H1 (cell line): ENCODE measurements around the gene ZFYVE16. TPM values are rescaled to one million over a fixed set of nuclear protein-coding genes. Genes with fewer than 3 reads are reported as not detected.

ENCODE experiments used
- CTCF ChIA-PET: fragments of 300-600 bp; sonication (Branson Sonifier 250); formaldehyde crosslinking; loops from one replicate; lab custom pipeline; 2021; ENCODE audit not compliant: partially characterized antibody; lab: Charles Lee
- POLR2A ChIA-PET: fragments of 300-600 bp; sonication (Branson Sonifier 250); formaldehyde crosslinking; loops from one replicate; lab custom pipeline; 2021; ENCODE audit warnings: inconsistent platforms; ENCODE audit not compliant: partially characterized antibody; lab: Charles Lee
- DNase-seq, 2 experiments: peaks; one replicate each; pipeline versions ENCODE4 v3.0.0 to v3.0.0-alpha.2; 2010 to 2022; ENCODE audit warnings: low spot score in 2 of 2, low read depth in 1 of 2, mixed read lengths in 1 of 2
- FAIRE-seq: peaks from 2 replicates; lab custom pipeline; 2011; peaks lifted over from hg19 to GRCh38; lab: Jason Lieb, UNC
- H2AFZ ChIP-seq: 2 replicates; pipeline ENCODE4 v1.8.1; 2012; ENCODE audit warnings: low read length, inconsistent platforms
- H2AK5ac ChIP-seq: 2 replicates; pipeline ENCODE4 v1.6.1; 2013; ENCODE audit warnings: low read depth, low read length
- H2BK120ac ChIP-seq: replicated peaks from 2 replicates; pipeline ENCODE3; 2013; ENCODE audit warnings: low read depth, low read length, inconsistent platforms
- H2BK12ac ChIP-seq: 2 replicates; pipeline ENCODE4 v1.6.1; 2013; ENCODE audit warnings: low read depth, low read length
- H2BK15ac ChIP-seq: 2 replicates; pipeline ENCODE4 v1.6.1; 2013; ENCODE audit warnings: low read length
- H2BK20ac ChIP-seq: 2 replicates; pipeline ENCODE4 v1.6.1; 2013; ENCODE audit warnings: low read length
- H2BK5ac ChIP-seq: 2 replicates; pipeline ENCODE4 v1.6.1; 2013; ENCODE audit warnings: low read depth, low read length
- H3K14ac ChIP-seq: 2 replicates; pipeline ENCODE4 v1.6.1; 2013; ENCODE audit warnings: inconsistent platforms; ENCODE audit not compliant: insufficient read length
- H3K18ac ChIP-seq: 2 replicates; pipeline ENCODE4 v1.6.1; 2013; ENCODE audit warnings: low read length; ENCODE audit errors: extremely low read depth
- H3K23ac ChIP-seq: 2 replicates; pipeline ENCODE4 v1.6.1; 2013; ENCODE audit warnings: inconsistent platforms; ENCODE audit not compliant: insufficient read length
- H3K23me2 ChIP-seq: 2 replicates; pipeline ENCODE4 v1.6.1; 2013; ENCODE audit warnings: low read depth, low read length
- H3K27ac ChIP-seq: 2 replicates; pipeline ENCODE4 v1.6.1; 2011; ENCODE audit warnings: low read depth, low read length, inconsistent platforms
- H3K27me3 ChIP-seq, 4 experiments: replicated peaks in 1 of 4; 1 replicate in 1 of 4; 2 replicates in 3 of 4; pipeline versions ENCODE4 v1.6.1 to v1.8.1; 2011 to 2013; ENCODE audit warnings: low read length in 3 of 4, mild to moderate bottlenecking in 3 of 4, inconsistent platforms in 2 of 4, mixed read lengths in 2 of 4, moderate library complexity in 1 of 4; ENCODE audit not compliant: control insufficient read depth in 3 of 4, insufficient read depth in 3 of 4; ENCODE audit errors: extremely low read depth in 1 of 4
- H3K36me3 ChIP-seq, 4 experiments: 2 replicates each; pipeline versions ENCODE4 v1.6.1 to v1.8.1; 2011 to 2013; ENCODE audit warnings: mild to moderate bottlenecking in 4 of 4, low read length in 3 of 4, moderate library complexity in 2 of 4, control low read depth in 1 of 4, inconsistent platforms in 1 of 4; ENCODE audit not compliant: insufficient read depth in 4 of 4, control insufficient read depth in 2 of 4
- H3K4ac ChIP-seq: replicated peaks from 2 replicates; pipeline ENCODE3; 2013; ENCODE audit warnings: low read length, low read depth, mixed read lengths, inconsistent platforms; ENCODE audit not compliant: insufficient read length
- H3K4me1 ChIP-seq, 4 experiments: replicated peaks in 1 of 4; 1 replicate in 1 of 4; 2 replicates in 3 of 4; pipeline versions ENCODE4 v1.6.1 to v1.8.1; 2011 to 2013; ENCODE audit warnings: low read length in 3 of 4, inconsistent platforms in 2 of 4, mixed read lengths in 1 of 4; ENCODE audit not compliant: insufficient read depth in 4 of 4, control insufficient read depth in 3 of 4
- H3K4me2 ChIP-seq, 2 experiments: 2 replicates each; pipeline versions ENCODE4 v1.6.1 to v1.8.1; 2011 to 2013; ENCODE audit warnings: low read depth in 2 of 2, low read length in 2 of 2, control low read depth in 1 of 2, inconsistent platforms in 1 of 2, mild to moderate bottlenecking in 1 of 2; ENCODE audit not compliant: insufficient read depth in 1 of 2
- H3K4me3 ChIP-seq, 4 experiments: fragments of 200-600, 300-600 bp in 1 of 4; sonication (generic), shearing (Covaris generic), sonication (Bioruptor Twin) in 1 of 4; 2 replicates each; pipeline versions ENCODE4 v1.5.1 to v1.8.1; 2011 to 2016; ENCODE audit warnings: low read length in 4 of 4, low read depth in 3 of 4, control low read depth in 2 of 4, inconsistent platforms in 2 of 4, mild to moderate bottlenecking in 2 of 4, mixed read lengths in 1 of 4, moderate library complexity in 1 of 4; ENCODE audit not compliant: insufficient read depth in 2 of 4; ENCODE audit errors: extremely low read depth in 1 of 4
- H3K56ac ChIP-seq: replicated peaks from 2 replicates; pipeline ENCODE3; 2013; ENCODE audit warnings: low read depth, mild to moderate bottlenecking, mixed read lengths, low read length, inconsistent platforms; ENCODE audit not compliant: insufficient read length
- H3K79me1 ChIP-seq: 2 replicates; pipeline ENCODE4 v1.6.1; 2013; ENCODE audit warnings: low read depth, low read length, control low read depth
- H3K79me2 ChIP-seq, 2 experiments: 2 replicates each; pipeline versions ENCODE4 v1.6.1 to v1.8.1; 2012 to 2013; ENCODE audit warnings: low read length in 2 of 2, mild to moderate bottlenecking in 2 of 2, inconsistent platforms in 1 of 2; ENCODE audit not compliant: insufficient read depth in 2 of 2, control insufficient read depth in 1 of 2
- H3K9ac ChIP-seq, 4 experiments: replicated peaks in 1 of 4; 1 replicate in 1 of 4; 2 replicates in 3 of 4; pipeline versions ENCODE4 v1.6.1 to v1.8.1; 2011 to 2013; ENCODE audit warnings: low read depth in 3 of 4, low read length in 3 of 4, control low read depth in 2 of 4, mild to moderate bottlenecking in 2 of 4, moderate library complexity in 2 of 4, inconsistent platforms in 1 of 4; ENCODE audit errors: extremely low read depth in 1 of 4
- H3K9me3 ChIP-seq, 2 experiments: 2 replicates each; pipeline versions ENCODE4 v1.6.1 to v1.8.1; 2012 to 2013; ENCODE audit warnings: mild to moderate bottlenecking in 2 of 2, moderate library complexity in 2 of 2, control low read depth in 1 of 2, inconsistent platforms in 1 of 2, low read depth in 1 of 2, low read length in 1 of 2, mixed read lengths in 1 of 2; ENCODE audit not compliant: insufficient read depth in 2 of 2
- H4K20me1 ChIP-seq, 2 experiments: replicated peaks in 1 of 2; 2 replicates each; pipeline versions ENCODE3 to v1.8.1; 2011 to 2013; ENCODE audit warnings: inconsistent platforms in 2 of 2, low read length in 2 of 2, mild to moderate bottlenecking in 1 of 2; ENCODE audit not compliant: insufficient read depth in 2 of 2, control insufficient read depth in 1 of 2
- H4K5ac ChIP-seq: 2 replicates; pipeline ENCODE4 v1.6.1; 2013; ENCODE audit warnings: low read length, low read depth, mixed read lengths, inconsistent platforms; ENCODE audit not compliant: insufficient read length
- H4K8ac ChIP-seq: 2 replicates; pipeline ENCODE4 v1.8.0; 2013; ENCODE audit warnings: mild to moderate bottlenecking, moderate library complexity, low read length, inconsistent platforms; ENCODE audit not compliant: insufficient read depth; ENCODE audit errors: extremely low read depth
- H4K91ac ChIP-seq: replicated peaks from 2 replicates; pipeline ENCODE3; 2013; ENCODE audit warnings: low read length, mixed read lengths, inconsistent platforms; ENCODE audit not compliant: insufficient read length
- FOSL1 ChIP-seq: IDR thresholded peaks from 2 replicates; pipeline ENCODE4 v1.6.1; 2011; ENCODE audit warnings: mild to moderate bottlenecking, low read depth, low read length, moderate library complexity; ENCODE audit not compliant: insufficient read depth
- RFX5 ChIP-seq: IDR thresholded peaks from 2 replicates; pipeline ENCODE4 v1.6.1; 2011; ENCODE audit warnings: low read depth, low read length, improper control_type of control experiment, borderline replicate concordance
- RXRA ChIP-seq: IDR thresholded peaks from 2 replicates; pipeline ENCODE4 v1.6.1; 2011; ENCODE audit warnings: low read depth, mild to moderate bottlenecking, low read length, moderate library complexity; ENCODE audit not compliant: insufficient read depth
- TBP ChIP-seq: IDR thresholded peaks from 2 replicates; pipeline ENCODE4 v1.6.1; 2011; ENCODE audit warnings: low read depth, low read length, improper control_type of control experiment
- WGBS, 2 experiments: shearing (Covaris generic) in 1 of 2; methylation state at CpG; one replicate each; pipeline versions ENCODE4 v1.1.6 to v1.1.7; 2013 to 2015; ENCODE audit warnings: low lambda C conversion rate in 2 of 2, mixed read lengths in 2 of 2, inconsistent platforms in 1 of 2, low coverage in 1 of 2, missing lambda C conversion rate in 1 of 2; ENCODE audit not compliant: insufficient replicate concordance in 2 of 2, insufficient coverage in 1 of 2, insufficient read length in 1 of 2; ENCODE audit errors: extremely low coverage in 1 of 2, missing lambda C conversion rate in 1 of 2; 5-methylcytosine and 5-hydroxymethylcytosine counted together
- polyA plus RNA-seq, 7 experiments: library from polyadenylated mRNA; depleted of rRNA in 3 of 7; stranded (reverse) in 5 of 7; unstranded in 2 of 7; fragments of >200 nt in 5 of 7; fragments of 200-250 nt in 2 of 7; gene quantifications; 1 replicate in 5 of 7; 2 replicates in 1 of 7; 4 replicates in 1 of 7; pipeline versions ENCODE4 v1.2.1 to v1.2.3, GENCODE V29; 2011 to 2013; ENCODE audit warnings: missing spikeins in 2 of 7, mixed read lengths in 2 of 7
- total RNA-seq: library from RNA; stranded (reverse); fragmentation: NEBNext Ultra II Directional; extraction: Animal tissue kit (Norgen Biotek cat#: 25700); gene quantifications from 2 replicates; pipeline ENCODE4 v1.2.1, GENCODE V29; 2021

The ZFYVE16 gene
- total and polyA plus RNA-seq, 2 of the 8 experiments (the other 6 are each of a cell fraction or from before 2014, with no cell fraction given), result 3.6 to 24.2 TPM

DNA sequence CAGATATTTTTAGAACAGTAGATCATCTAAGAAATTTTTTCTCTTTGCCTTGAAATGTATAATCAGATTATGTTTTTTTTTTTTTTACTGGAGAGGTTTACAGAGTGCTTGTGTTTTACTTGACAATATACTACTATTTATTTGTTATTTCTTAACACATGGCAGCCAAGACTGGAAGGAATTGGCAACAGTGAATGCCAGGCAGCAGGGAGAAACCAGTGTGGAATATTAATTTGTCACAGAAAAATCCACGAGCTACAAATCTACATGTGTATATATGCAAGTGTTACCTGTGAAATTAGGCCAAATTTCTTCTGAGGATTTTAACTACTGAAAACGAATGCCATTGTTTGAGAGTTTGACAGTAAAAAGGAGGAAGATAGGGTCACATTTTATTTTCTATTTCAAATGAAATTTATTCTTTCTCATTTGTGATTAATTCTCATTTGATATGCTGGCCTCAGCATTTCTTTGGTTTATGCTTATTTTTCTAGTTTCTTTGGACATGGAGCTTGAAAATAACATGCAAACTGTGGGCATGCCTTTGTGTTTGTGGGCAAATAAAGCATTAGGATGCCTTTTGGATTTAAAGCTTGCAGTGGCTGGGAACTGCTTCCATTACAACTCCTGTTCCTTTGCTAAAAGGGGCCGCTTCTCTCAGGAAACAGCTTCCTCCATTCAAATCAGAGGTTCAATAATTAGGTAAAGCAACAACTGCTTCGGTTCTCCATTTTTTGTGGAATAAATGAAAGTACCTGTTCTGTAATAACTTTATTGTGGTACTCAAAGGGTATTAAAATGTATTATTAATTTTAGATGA, 39.0 kb upstream of the ZFYVE16 start:
- H2AFZ ChIP-seq, result peak overlapping the region; percentile 36; the same call in 1 of the 2 replicates
- no peak overlapping the region for H3K56ac ChIP-seq
- H4K5ac ChIP-seq, result no peak overlapping the region
- no peaks in the 10 kb centered on the region for H3K36me3 ChIP-seq
- H4K8ac ChIP-seq, result no peak overlapping the region
- no peak for FAIRE-seq
- H3K4me3 ChIP-seq, result no peak overlapping the region
- H2BK12ac ChIP-seq, result no peak overlapping the region
- no peak overlapping the region for H3K27ac ChIP-seq
- H2BK5ac ChIP-seq, result no peak overlapping the region
- no peaks in the 10 kb centered on the region for H3K79me2 ChIP-seq
- no peaks in the 10 kb centered on the region for H3K79me1 ChIP-seq
- no peak overlapping the region for H2BK120ac ChIP-seq
- H3K23me2 ChIP-seq, result no peaks in the 10 kb centered on the region
- POLR2A ChIA-PET, result no interaction called here
- H3K27me3 ChIP-seq, result no peaks in the 10 kb centered on the region
- H3K9me3 ChIP-seq, result 0 out of 4 replicates have a peak, but pooled peaks cover 0 to 3% of the 10 kb centered on the region in 2 experiments
- DNase-seq, result no peak
- H3K4me2 ChIP-seq, result no peak overlapping the region
- H3K4me1 ChIP-seq, result no peaks in the 10 kb centered on the region
- no peaks in the 10 kb centered on the region for H4K20me1 ChIP-seq
- no peak overlapping the region for H3K9ac ChIP-seq
- H4K91ac ChIP-seq, result no peak overlapping the region
- WGBS, 2 experiments, result 76% methylated on average over 4 of the region's 4 CpGs; no CpG with 5 or more reads in 1 of the 2 experiments
- H3K14ac ChIP-seq, result no peak overlapping the region
- H3K4ac ChIP-seq, result no peak overlapping the region
- H3K18ac ChIP-seq, result no peak overlapping the region
- CTCF ChIA-PET, result interaction anchor here (0.6 to 1.7 kb wide), 4 partner anchors 15 to 118 kb away, joined by 3 to 6 read pairs (median 3); no protein-coding TSS in a partner anchor
- no peak overlapping the region for H3K23ac ChIP-seq
- H2BK20ac ChIP-seq, result no peak overlapping the region
- no peak overlapping the region for H2AK5ac ChIP-seq
- no peak overlapping the region for H2BK15ac ChIP-seq
- TF ChIP-seq TBP (no peak), RXRA (no peak), RFX5 (no peak), FOSL1 (no peak)
